Pancreas (tissue), 10 donors: ENCODE data around the gene DYNLT1. TPM values are rescaled to one million over a fixed set of nuclear protein-coding genes. Genes with fewer than 3 reads are reported as not detected.

Source experiments
- ATAC-seq, 4 donors: fragments of 200-7000 bp; cut with Tn5 transposase; one replicate each; pipeline versions ENCODE4 v1.8.0 to v1.9.1; 2020; ENCODE audit warnings: mild to moderate bottlenecking in 4 of 4, moderate library complexity in 4 of 4
- DNase-seq, 6 donors: peaks; one replicate each; pipeline ENCODE4 v3.0.0-alpha.2; 2020
- FAIRE-seq: peaks from 2 replicates; lab custom pipeline; 2012; peaks lifted over from hg19 to GRCh38; lab: Jason Lieb, UNC
- H3K27ac ChIP-seq, 4 donors: fragments of 200-600 bp; sonication (generic); 1 replicate in 3 of 4; 2 replicates in 1 of 4; pipeline versions ENCODE4 v1.5.0 to v1.8.0; 2020
- H3K27me3 ChIP-seq, 4 donors: fragments of 200-600 bp; one replicate each; pipeline ENCODE4 v1.8.0; 2021
- H3K36me3 ChIP-seq, 3 donors: fragments of 200-600 bp; sonication (generic) in 1 of 3; one replicate each; pipeline versions ENCODE4 v1.5.0 to v1.8.0; 2020 to 2021
- H3K4me1 ChIP-seq, 3 donors: fragments of 200-600 bp; one replicate each; pipeline ENCODE4 v1.8.0; 2021
- H3K4me3 ChIP-seq, 4 donors: fragments of 200-600 bp; sonication (generic) in 2 of 4; one replicate each; pipeline versions ENCODE4 v1.5.0 to v1.8.0; 2020 to 2021
- H3K9me3 ChIP-seq, 4 donors: fragments of 200-600 bp; one replicate each; pipeline ENCODE4 v1.8.0; 2021
- CTCF ChIP-seq, 4 donors: fragments of 200-600 bp; sonication (generic) in 3 of 4; IDR thresholded peaks; one replicate each; pipeline versions ENCODE4 v1.5.0 to v1.8.0; 2021; ENCODE audit warnings: antibody characterized with exemption in 4 of 4
- WGBS, 2 donors: extraction: QIAGEN DNeasy Blood & Tissue Kit; methylation state at CpG; one replicate each; pipeline ENCODE4 v1.1.7; 2013; 5-methylcytosine and 5-hydroxymethylcytosine counted together
- intact Hi-C, 3 donors: fragments of 100-400 bp; cut with DNase I; formaldehyde crosslinking; loops; one replicate each; pipeline versions ENCODE4 v1.11.1 to v1.14.2; 2022
- polyA plus RNA-seq, 2 donors: library from polyadenylated mRNA; stranded (reverse); fragments of 200-250 nt; gene quantifications; one replicate each; pipeline ENCODE4 v1.2.3, GENCODE V29; 2013
- total RNA-seq, 6 donors: library from RNA; stranded (reverse); fragmentation: NEBNext Ultra II Directional in 4 of 6; extraction: Animal tissue kit (Norgen Biotek cat#: 25700) in 4 of 6; gene quantifications; one replicate each; pipeline versions ENCODE4 v1.2.1 to v1.2.4, GENCODE V29; 2021 to 2023
- donor health status: healthy with polysubstance abuse.
- donor health status: DM: no; HTN: no; CAD: no; lungs with moderate emphysema.
- donor health status: DM: no; HTN: no; CAD: no.
- donor health status: control.
- donor health status: control.
- donor health status: Bipolar disorder and iron deficiency.
- donor health status: DM: yes; HTN: yes; CAD: no.
- donor health status: DM: no; HTN: no; CAD: no.
- donor health status: DM: no; HTN: no; CAD: no.
- donor health status: DM: yes; HTN: yes; CAD: no.

DYNLT1 gene
- total and polyA plus RNA-seq, 8 donors = 19.0 to 80.9 (median 36.8) TPM

- TF ChIP-seq CTCF (IDR thresholded peaks at IDR 0.05) = no peak
- Histone ChIP-seq H3K4me3 (no peak overlapping the region), H3K36me3 (no peaks in the 10 kb centered on the region), H3K9me3 (no peaks in the 10 kb centered on the region), H3K27me3 (no peaks in the 10 kb centered on the region), H3K4me1 (peaks cover 4 to 7% (median 4%) of the 10 kb centered on the region in 3 donors), H3K27ac (no peak overlapping the region)
- 53 to 57% methylated on average over 7 of the region's 7 CpGs for WGBS, 2 donors
- intact Hi-C loops = no loop called here
- DNase-seq (no peak), ATAC-seq (no peak), FAIRE-seq (no peak)
Observed at GRCh38 chr6:158669145-158670035, 24.8 kb upstream of the DYNLT1 start.

GRCh38 chr6:158668707-158669103 lies 24.2 kb upstream of the DYNLT1 start:
- WGBS, 2 donors = 79 to 87% methylated on average over 7 of the region's 7 CpGs
- TF ChIP-seq CTCF (IDR thresholded peaks at IDR 0.05) = no peak
- Histone ChIP-seq H3K4me3 (no peak overlapping the region), H3K27ac (no peak overlapping the region), H3K4me1 (peaks cover 4 to 7% (median 4%) of the 10 kb centered on the region in 3 donors), H3K36me3 (no peaks in the 10 kb centered on the region), H3K9me3 (no peaks in the 10 kb centered on the region), H3K27me3 (no peaks in the 10 kb centered on the region)
- DNase-seq (no peak), FAIRE-seq (no peak), ATAC-seq (no peak)
- intact Hi-C loops = no loop called here

GRCh38 chr6:158667360-158667981 lies 22.9 kb upstream of the DYNLT1 start:
- ATAC-seq (no peak), FAIRE-seq (no peak), DNase-seq (no peak)
- Histone ChIP-seq H3K9me3 (no peaks in the 10 kb centered on the region), H3K4me1 (peaks cover 4 to 7% (median 4%) of the 10 kb centered on the region in 3 donors), H3K27ac (peak overlapping the region in 1 of 4 donors; percentile 36), H3K4me3 (no peak overlapping the region), H3K27me3 (no peaks in the 10 kb centered on the region), H3K36me3 (no peaks in the 10 kb centered on the region)
- TF ChIP-seq CTCF (IDR thresholded peaks at IDR 0.05) = no peak
- intact Hi-C loops = no loop called here
- 91 to 94% methylated on average over 8 of the region's 8 CpGs for WGBS, 2 donors

- intact Hi-C loops = no loop called here
- no peak for FAIRE-seq
- 43 to 52% methylated on average over 14 of the region's 14 CpGs for WGBS, 2 donors
- H3K27ac ChIP-seq = peak overlapping the region in 2 of 4 donors; percentile 36 to 62
- H3K36me3 ChIP-seq = no peaks in the 10 kb centered on the region
- DNase-seq = no peak
- peak in 3 of 4 donors; percentile 51 to 70 (median 68) for ATAC-seq
- H3K4me3 ChIP-seq = no peak overlapping the region
- H3K4me1 ChIP-seq = peaks cover 4 to 7% (median 4%) of the 10 kb centered on the region in 3 donors
- H3K9me3 ChIP-seq = no peaks in the 10 kb centered on the region
- H3K27me3 ChIP-seq = no peaks in the 10 kb centered on the region
- TF ChIP-seq CTCF (IDR thresholded peaks at IDR 0.05) = no peak
Observed at GRCh38 chr6:158666628-158667359, 22.3 kb upstream of the DYNLT1 start.
